Uterus (tissue), 2 donors: Measurements from ENCODE around the gene RIMS1.

Experiments
- CTCF ChIP-seq, 4 experiments: fragments of 200-600 bp in 2 of 4; fragments of 450-650 bp in 2 of 4; sonication (generic) in 2 of 4; IDR thresholded peaks; one replicate each; pipeline ENCODE4 v1.5.1; 2016 to 2019; ENCODE audit warnings: antibody characterized with exemption in 4 of 4, mild to moderate bottlenecking in 2 of 4, moderate library complexity in 1 of 4
- POLR2A ChIP-seq, 2 donors: fragments of 450-650 bp; IDR thresholded peaks; one replicate each; pipeline ENCODE4 v1.6.1; 2016; ENCODE audit warnings: antibody characterized with exemption in 2 of 2, mild to moderate bottlenecking in 1 of 2, moderate library complexity in 1 of 2

- TF ChIP-seq CTCF (IDR thresholded peaks at IDR 0.05) (no peak), POLR2A (IDR thresholded peaks at IDR 0.05) (no peak)
Measured at GRCh38 chr6:72365773-72366172, 479.4 kb downstream of the RIMS1 start.
